K562 (cell line): ENCODE measurements around the gene CPNE2. TPM values are rescaled to one million over a fixed set of nuclear protein-coding genes. Genes with fewer than 3 reads are reported as not detected.

Source experiments
- ATAC-seq: fragments of 200-7000 bp; cut with Tn5 transposase; 3 replicates; pipeline ENCODE4 v1.9.1; 2020; ENCODE audit warnings: moderate library complexity
- BruUV-seq: library from RNA; stranded (reverse); fragments of 400-500 nt; replicated peaks from 2 replicates; lab custom pipeline; 2021; lab: Mats Ljungman, UMichigan
- CTCF ChIA-PET: fragments of 300-600 bp; formaldehyde crosslinking; extraction: SDS; loops from one replicate; lab custom pipeline; 2021; ENCODE audit warnings: low intra/inter-chr PET ratio; lab: Yijun Ruan, JAX
- POLR2A ChIA-PET: fragments of 300-600, 350-650 bp; sonication (Branson Sonifier 250); formaldehyde crosslinking; extraction: SDS; loops from one replicate; lab custom pipeline; 2021; ENCODE audit warnings: antibody characterized with exemption, inconsistent platforms; lab: Yijun Ruan, JAX
- DNase-seq, 4 experiments: peaks; one replicate each; pipeline versions ENCODE4 v3.0.0 to v3.0.0-alpha.2; 2011 to 2018; ENCODE audit warnings: low spot score in 3 of 4, mixed read lengths in 3 of 4; ENCODE audit errors: extremely low read depth in 1 of 4
- FAIRE-seq: peaks from 2 replicates; lab custom pipeline; 2011; peaks lifted over from hg19 to GRCh38; lab: Jason Lieb, UNC
- H2AFZ ChIP-seq: 2 replicates; pipeline ENCODE4 v1.6.0; 2011; ENCODE audit warnings: low read depth, low read length, control low read depth, inconsistent platforms
- H3K27ac ChIP-seq: fragments of 200-600 bp; 3 replicates; pipeline ENCODE4 v1.8.0; 2011; ENCODE audit warnings: low read depth, mild to moderate bottlenecking, control low read depth, inconsistent platforms, low read length, moderate library complexity, mixed read lengths; ENCODE audit errors: extremely low read depth
- H3K27me3 ChIP-seq, 2 experiments: fragments of 300-600 bp in 1 of 2; 2 replicates in 1 of 2; 3 replicates in 1 of 2; pipeline versions ENCODE4 v1.6.0 to v1.8.0; 2011; ENCODE audit warnings: inconsistent platforms in 2 of 2, low read length in 2 of 2, mild to moderate bottlenecking in 1 of 2, mixed read lengths in 1 of 2, moderate library complexity in 1 of 2; ENCODE audit not compliant: control insufficient read depth in 2 of 2, insufficient read depth in 2 of 2
- H3K36me3 ChIP-seq: fragments of 300-600 bp; 3 replicates; pipeline ENCODE4 v1.8.0; 2011; ENCODE audit warnings: mild to moderate bottlenecking, low read length, inconsistent platforms; ENCODE audit not compliant: control insufficient read depth, insufficient read depth
- H3K4me1 ChIP-seq, 2 experiments: fragments of 200-600 bp in 1 of 2; replicated peaks in 1 of 2; 2 replicates in 1 of 2; 3 replicates in 1 of 2; pipeline versions ENCODE4 v1.5.1 to v1.8.0; 2011; ENCODE audit warnings: inconsistent platforms in 2 of 2, low read length in 2 of 2, mild to moderate bottlenecking in 1 of 2, mixed read lengths in 1 of 2, moderate library complexity in 1 of 2; ENCODE audit not compliant: control insufficient read depth in 2 of 2, insufficient read depth in 2 of 2
- H3K4me2 ChIP-seq: 2 replicates; pipeline ENCODE4 v1.6.1; 2011; ENCODE audit warnings: low read length, control low read depth, inconsistent platforms, mixed read lengths; ENCODE audit not compliant: insufficient read depth
- H3K4me3 ChIP-seq: fragments of 200-600 bp; sonication (generic), shearing (Covaris generic); 2 replicates; pipeline ENCODE4 v1.5.1; 2016; ENCODE audit warnings: control low read depth, inconsistent platforms
- H3K79me2 ChIP-seq: fragments of 200-600 bp; 3 replicates; pipeline ENCODE4 v1.8.0; 2011; ENCODE audit warnings: low read length, inconsistent platforms; ENCODE audit not compliant: control insufficient read depth, insufficient read depth
- H3K9ac ChIP-seq, 2 experiments: 2 replicates each; pipeline versions ENCODE4 v1.6.0 to v1.6.1; 2011; ENCODE audit warnings: low read depth in 2 of 2, low read length in 2 of 2, control low read depth in 1 of 2, inconsistent platforms in 1 of 2, mild to moderate bottlenecking in 1 of 2, mixed read lengths in 1 of 2; ENCODE audit not compliant: insufficient read depth in 1 of 2
- H3K9me1 ChIP-seq: one replicate; pipeline ENCODE4 v1.6.0; 2011; ENCODE audit warnings: inconsistent platforms, mild to moderate bottlenecking, low read length, moderate library complexity; ENCODE audit not compliant: control insufficient read depth, insufficient read depth
- H3K9me3 ChIP-seq: replicated peaks from 2 replicates; pipeline ENCODE4 v1.5.1; 2011; ENCODE audit warnings: low read depth, low read length, inconsistent platforms; ENCODE audit not compliant: control insufficient read depth, insufficient read depth
- H4K20me1 ChIP-seq: replicated peaks from 2 replicates; pipeline ENCODE4 v1.6.1; 2011; ENCODE audit warnings: low read length, inconsistent platforms, mixed read lengths; ENCODE audit not compliant: control insufficient read depth, insufficient read depth
- CCAR2 ChIP-seq: fragments of 200-400 bp; formaldehyde crosslinking; IDR thresholded peaks from 2 replicates; pipeline ENCODE4 v1.6.1; 2017; ENCODE audit warnings: mild to moderate bottlenecking, low read depth, low read length
- CHAMP1 ChIP-seq: fragments of 450-650 bp; IDR thresholded peaks from 2 replicates; pipeline ENCODE4 v1.6.1; 2016; ENCODE audit warnings: mild to moderate bottlenecking
- NR3C1 ChIP-seq: sonication (generic); formaldehyde crosslinking; IDR thresholded peaks from 2 replicates; pipeline ENCODE4 v1.8.1; 2022; ENCODE audit warnings: missing genetic modification reagents
- RBM25 ChIP-seq: fragments of 200-400 bp; formaldehyde crosslinking; IDR thresholded peaks from 2 replicates; pipeline ENCODE4 v1.6.1; 2018; ENCODE audit warnings: low read length, low read depth, moderate library complexity; ENCODE audit not compliant: severe bottlenecking
- SIN3B ChIP-seq: fragments of 450-650 bp; IDR thresholded peaks from 2 replicates; pipeline ENCODE4 v1.6.1; 2017; ENCODE audit warnings: low read depth, mild to moderate bottlenecking, moderate library complexity
- TARDBP ChIP-seq: fragments of 450-650 bp; IDR thresholded peaks from 2 replicates; pipeline ENCODE4 v1.6.1; 2016
- ZNF121 ChIP-seq: sonication (generic); formaldehyde crosslinking; conservative IDR thresholded peaks from 2 replicates; pipeline ENCODE4 v1.8.0; 2022; ENCODE audit warnings: missing genetic modification reagents
- ZNF766 ChIP-seq: fragments of 200-800 bp; sonication (Bioruptor generic); conservative IDR thresholded peaks from 2 replicates; pipeline ENCODE4 v1.6.1; 2016; ENCODE audit warnings: missing genetic modification characterization, missing compliant biosample characterization
- WGBS: fragments of 100-300 bp; shearing (Covaris generic); methylation state at CpG from one replicate; pipeline ENCODE4 v1.1.6; 2016; ENCODE audit warnings: low coverage, mixed read lengths; ENCODE audit not compliant: insufficient coverage; ENCODE audit errors: missing lambda C conversion rate; 5-methylcytosine and 5-hydroxymethylcytosine counted together
- in situ Hi-C: fragments of 300-500 bp; cut with MboI; formaldehyde crosslinking; loops from 4 replicates; pipeline ENCODE4 v1.15.0; 2018; ENCODE audit warnings: inconsistent platforms, mixed read lengths
- intact Hi-C: fragments of 100-400 bp; cut with micrococcal nuclease; formaldehyde crosslinking; loops from 2 replicates; pipeline ENCODE4 v1.14.2; 2022
- polyA plus RNA-seq, 8 experiments: library from polyadenylated mRNA; depleted of rRNA in 4 of 8; stranded (reverse) in 5 of 8; unstranded in 3 of 8; fragments of >200 nt; fragmentation: Nextera tagmentation in 2 of 8; fragmentation: Illumina TruSeq in 1 of 8; extraction: Ambion mirVana in 2 of 8; extraction: Trizol in 1 of 8; gene quantifications; 2 replicates each; pipeline versions ENCODE4 v1.2.1 to v1.2.3, GENCODE V29; 2011 to 2014; ENCODE audit warnings: inconsistent platforms in 1 of 8, missing spikeins in 1 of 8
- total RNA-seq, 7 experiments: library from RNA; depleted of rRNA in 6 of 7; stranded (reverse); fragments of >200 nt in 6 of 7; fragmentation: Illumina TruSeq in 2 of 7; extraction: Trizol in 2 of 7; gene quantifications; 2 replicates each; pipeline versions ENCODE4 v1.2.1 to v1.2.3, GENCODE V29; 2011 to 2021; ENCODE audit warnings: low replicate concordance in 1 of 7

The CPNE2 gene
- total and polyA plus RNA-seq, 9 of the 15 experiments (the other 6 are each of a cell fraction or from before 2014, with no cell fraction given): 3.0 to 13.9 (median 8.6) TPM

- CTCF ChIA-PET: no interaction called here
- peaks cover 18% of the 10 kb centered on the region for H4K20me1 ChIP-seq
- no peak for TF ChIP-seq NR3C1 (CRISPR knock-in tag)
- peak; percentile 54 for TF ChIP-seq RBM25
- H3K4me2 ChIP-seq: no peak overlapping the region
- H3K27me3 ChIP-seq: no peaks in the 10 kb centered on the region; a peak in 1 of 5 replicates
- H3K4me3 ChIP-seq: no peak overlapping the region
- H3K9ac ChIP-seq: no peak overlapping the region
- 64% methylated on average over 1 of the region's 1 CpG for WGBS
- H3K4me1 ChIP-seq: peaks cover 4 to 12% of the 10 kb centered on the region in 2 experiments; a peak in 3 of 5 replicates
- DNase-seq (peak in 1 of 4 experiments; percentile 43), FAIRE-seq (no peak), ATAC-seq (no peak)
- H3K9me3 ChIP-seq: no peaks in the 10 kb centered on the region
- H3K79me2 ChIP-seq: no peaks in the 10 kb centered on the region
- no TSS peak for BruUV-seq
- H3K9me1 ChIP-seq: no peaks in the 10 kb centered on the region
- intact Hi-C loops (no loop called here), in situ Hi-C loops (no loop called here)
- no peak overlapping the region for H2AFZ ChIP-seq
- H3K27ac ChIP-seq: no peak overlapping the region
- no peaks in the 10 kb centered on the region for H3K36me3 ChIP-seq
- POLR2A ChIA-PET: interaction anchor here (1.5 kb wide), 1 partner anchor 13 kb away, joined by 5 read pairs; no protein-coding TSS in a partner anchor
Observed at GRCh38 chr16:57100445-57100844, 8.1 kb downstream of the CPNE2 start.

- no peak overlapping the region for H3K9ac ChIP-seq
Observed at GRCh38 chr16:57102888-57103851, 10.8 kb downstream of the CPNE2 start.

More at GRCh38 chr16:57102888-57103851, 10.8 kb downstream of the CPNE2 start:
- Histone ChIP-seq H3K4me2 (no peak overlapping the region), H3K79me2 (no peaks in the 10 kb centered on the region), H3K9me3 (no peaks in the 10 kb centered on the region), H3K36me3 (no peaks in the 10 kb centered on the region), H3K27ac (no peak overlapping the region), H3K27me3 (no peaks in the 10 kb centered on the region), H3K4me3 (no peak overlapping the region), H4K20me1 (peaks cover 13% of the 10 kb centered on the region), H2AFZ (no peak overlapping the region), H3K9me1 (no peaks in the 10 kb centered on the region), H3K4me1 (peaks cover 12 to 13% of the 10 kb centered on the region in 2 experiments; a peak in 4 of 5 replicates)
- no peak for FAIRE-seq
- TF ChIP-seq ZNF766 (CRISPR knock-in tag): no peak
- TF ChIP-seq CHAMP1: no peak
- no peak for TF ChIP-seq SIN3B
- TF ChIP-seq ZNF121: 0 out of 2 replicates have a peak, but pooled peaks have one; percentile 6
- TF ChIP-seq CCAR2: no peak
- TF ChIP-seq TARDBP: no peak
- no peak for DNase-seq
- ChIA-PET CTCF (no interaction called here), POLR2A (interaction anchor here (0.6 to 1.5 kb wide), 5 partner anchors 8 to 196 kb away, joined by 3 to 6 read pairs (median 3); partner anchors contain the start of gene CPNE2)
- no TSS peak for BruUV-seq
- no peak for ATAC-seq
- in situ Hi-C loops: no loop called here
- intact Hi-C loops: no loop called here
- 24% methylated on average over 16 of the region's 16 CpGs for WGBS
